HEK293 (cell line): ENCODE data around the gene TMEM140.

Source experiments
- CTCF ChIA-PET: fragments of 350-600 bp; formaldehyde crosslinking; extraction: SDS; loops from one replicate; lab custom pipeline; 2021; ENCODE audit warnings: antibody characterized with exemption; lab: Yijun Ruan, JAX
- POLR2A ChIA-PET: fragments of 300-600 bp; formaldehyde crosslinking; extraction: SDS; loops from one replicate; lab custom pipeline; 2020; ENCODE audit warnings: antibody characterized with exemption, inconsistent platforms; lab: Yijun Ruan, JAX
- H3K27ac ChIP-seq: fragments of 200-500 bp; sonication (Bioruptor generic); 2 replicates; pipeline ENCODE4 v1.5.1; 2014; ENCODE audit warnings: low read depth, low read length, control low read depth, inconsistent platforms; ENCODE audit errors: extremely low read depth
- H3K36me3 ChIP-seq, 2 experiments: fragments of 200-500 bp in 1 of 2; sonication (Bioruptor generic) in 1 of 2; 1 replicate in 1 of 2; 2 replicates in 1 of 2; pipeline ENCODE4 v1.5.1; 2014 to 2017; ENCODE audit warnings: inconsistent platforms in 2 of 2, low read length in 2 of 2; ENCODE audit not compliant: control insufficient read depth in 2 of 2, insufficient read depth in 1 of 2
- H3K4me1 ChIP-seq: fragments of 200-500 bp; sonication (Bioruptor generic); 2 replicates; pipeline ENCODE4 v1.5.1; 2014; ENCODE audit warnings: mild to moderate bottlenecking, low read length, inconsistent platforms; ENCODE audit not compliant: control insufficient read depth, insufficient read depth
- H3K4me3 ChIP-seq: 2 replicates; pipeline ENCODE4 v1.5.1; 2011; ENCODE audit warnings: low read depth, mild to moderate bottlenecking, control low read depth, low read length, moderate library complexity
- H3K9me3 ChIP-seq: fragments of 200-500 bp; sonication (Bioruptor generic); 2 replicates; pipeline ENCODE4 v1.5.1; 2014; ENCODE audit warnings: low read depth, low read length, inconsistent platforms; ENCODE audit not compliant: control insufficient read depth, insufficient read depth
- BCL11B ChIP-seq: fragments of 450-650 bp; formaldehyde crosslinking; IDR thresholded peaks from 2 replicates; pipeline ENCODE4 v1.5.1; 2016; ENCODE audit warnings: low read depth, missing biosample characterization, missing genetic modification characterization
- GLIS2 ChIP-seq: fragments of 450-650 bp; formaldehyde crosslinking; IDR thresholded peaks from 2 replicates; pipeline ENCODE4 v1.5.1; 2016; ENCODE audit warnings: missing biosample characterization, missing genetic modification characterization
- HIC1 ChIP-seq: fragments of 450-650 bp; formaldehyde crosslinking; IDR thresholded peaks from 2 replicates; pipeline ENCODE4 v1.5.1; 2016; ENCODE audit warnings: missing biosample characterization, missing genetic modification characterization
- KLF16 ChIP-seq: fragments of 450-650 bp; formaldehyde crosslinking; IDR thresholded peaks from 2 replicates; pipeline ENCODE4 v1.5.1; 2017; ENCODE audit warnings: missing biosample characterization, missing genetic modification characterization
- PBX3 ChIP-seq: sonication (generic); formaldehyde crosslinking; IDR thresholded peaks from 2 replicates; pipeline ENCODE4 v1.8.1; 2022; ENCODE audit warnings: mild to moderate bottlenecking, moderate library complexity, missing genetic modification reagents
- TRIM28 ChIP-seq: IDR thresholded peaks from 2 replicates; pipeline ENCODE4 v1.6.1; 2011; ENCODE audit warnings: low read length, control low read depth, borderline replicate concordance
- ZBTB1 ChIP-seq: fragments of 450-650 bp; formaldehyde crosslinking; IDR thresholded peaks from 2 replicates; pipeline ENCODE4 v1.5.1; 2016; ENCODE audit warnings: missing biosample characterization, missing genetic modification characterization
- ZFP41 ChIP-seq: fragments of 450-650 bp; formaldehyde crosslinking; IDR thresholded peaks from 2 replicates; pipeline ENCODE4 v1.5.1; 2016; ENCODE audit warnings: missing biosample characterization, missing genetic modification characterization, borderline replicate concordance
- ZNF157 ChIP-seq: fragments of 450-650 bp; formaldehyde crosslinking; IDR thresholded peaks from 2 replicates; pipeline ENCODE4 v1.5.1; 2016; ENCODE audit warnings: missing biosample characterization, missing genetic modification characterization
- ZNF16 ChIP-seq: fragments of 450-650 bp; formaldehyde crosslinking; IDR thresholded peaks from 2 replicates; pipeline ENCODE4 v1.5.1; 2016; ENCODE audit warnings: low read depth, missing biosample characterization, missing genetic modification characterization
- ZNF341 ChIP-seq: fragments of 450-650 bp; formaldehyde crosslinking; IDR thresholded peaks from 2 replicates; pipeline ENCODE4; 2016; ENCODE audit warnings: low read depth, missing biosample characterization, missing genetic modification characterization
- ZNF423 ChIP-seq: fragments of 450-650 bp; formaldehyde crosslinking; IDR thresholded peaks from 2 replicates; pipeline ENCODE4 v1.5.1; 2016; ENCODE audit warnings: missing biosample characterization, missing genetic modification characterization
- ZNF530 ChIP-seq: fragments of 450-650 bp; formaldehyde crosslinking; IDR thresholded peaks from 2 replicates; pipeline ENCODE4 v1.5.1; 2016; ENCODE audit warnings: low read depth, missing biosample characterization, missing genetic modification characterization
- ZNF560 ChIP-seq: fragments of 450-650 bp; formaldehyde crosslinking; IDR thresholded peaks from 2 replicates; pipeline ENCODE4 v1.5.1; 2017; ENCODE audit warnings: missing biosample characterization, missing genetic modification characterization, borderline replicate concordance
- ZNF639 ChIP-seq: fragments of 450-650 bp; formaldehyde crosslinking; IDR thresholded peaks from 2 replicates; pipeline ENCODE4 v1.5.1; 2016; ENCODE audit warnings: missing biosample characterization, missing genetic modification characterization
- ZNF660 ChIP-seq: fragments of 450-650 bp; IDR thresholded peaks from 2 replicates; pipeline ENCODE4 v1.5.1; 2018; ENCODE audit warnings: missing biosample characterization, mild to moderate bottlenecking, missing genetic modification characterization
- ZNF692 ChIP-seq: fragments of 450-650 bp; formaldehyde crosslinking; IDR thresholded peaks from 2 replicates; pipeline ENCODE4 v1.5.1; 2016; ENCODE audit warnings: missing biosample characterization, missing genetic modification characterization
- ZNF792 ChIP-seq: fragments of 450-650 bp; formaldehyde crosslinking; IDR thresholded peaks from 2 replicates; pipeline ENCODE4 v1.5.1; 2016; ENCODE audit warnings: missing biosample characterization, missing genetic modification characterization

TMEM140 gene

GRCh38 chr7:135174941-135175340 is 27.1 kb downstream of the TMEM140 start:
- Histone ChIP-seq H3K27ac (no peak overlapping the region), H3K4me1 (no peaks in the 10 kb centered on the region), H3K36me3 (no peaks in the 10 kb centered on the region), H3K9me3 (no peaks in the 10 kb centered on the region), H3K4me3 (no peak overlapping the region)
- CTCF ChIA-PET = no interaction called here
- TF ChIP-seq ZFP41 (tag by site-specific recombination) (no peak), ZNF530 (tag by site-specific recombination) (no peak), KLF16 (tag by site-specific recombination) (no peak), ZNF560 (tag by site-specific recombination) (no peak), TRIM28 (no peak), ZNF792 (tag by site-specific recombination) (no peak), PBX3 (CRISPR knock-in tag) (no peak), ZNF692 (no peak), GLIS2 (tag by site-specific recombination) (no peak), ZNF639 (tag by site-specific recombination) (no peak), ZNF660 (tag by site-specific recombination) (no peak), ZNF157 (tag by site-specific recombination) (no peak), BCL11B (tag by site-specific recombination) (no peak), HIC1 (tag by site-specific recombination) (no peak)
- POLR2A ChIA-PET = no interaction called here

- ChIA-PET CTCF (no interaction called here), POLR2A (no interaction called here)
- Histone ChIP-seq H3K36me3 (no peaks in the 10 kb centered on the region), H3K4me1 (no peaks in the 10 kb centered on the region), H3K9me3 (no peaks in the 10 kb centered on the region), H3K4me3 (no peak overlapping the region), H3K27ac (no peak overlapping the region)
- no peak for TF ChIP-seq ZNF341 (tag by site-specific recombination)
- TF ChIP-seq ZNF16 (tag by site-specific recombination) = no peak
- TF ChIP-seq ZBTB1 (tag by site-specific recombination) = no peak
- TF ChIP-seq ZNF423 (tag by site-specific recombination) = no peak
Measured at GRCh38 chr7:135175931-135176330, 28.1 kb downstream of the TMEM140 start.
